H9 (cell line): ENCODE measurements around the gene MBTPS2. TPM values are rescaled to one million over a fixed set of nuclear protein-coding genes. Genes with fewer than 3 reads are reported as not detected.

ENCODE experiments used
- DNase-seq: peaks from one replicate; pipeline ENCODE4 v3.0.0-alpha.2; 2017
- H2AFZ ChIP-seq: one replicate; pipeline ENCODE4 v1.6.1; 2013; ENCODE audit warnings: mild to moderate bottlenecking, low read length, control low read depth, moderate library complexity
- H2AK5ac ChIP-seq: 2 replicates; pipeline ENCODE4 v1.6.1; 2013; ENCODE audit warnings: low read length, control low read depth, mixed read lengths; ENCODE audit not compliant: insufficient read length
- H2BK120ac ChIP-seq: one replicate; pipeline ENCODE4 v1.6.1; 2013; ENCODE audit warnings: low read depth, mild to moderate bottlenecking, low read length, control low read depth, inconsistent platforms; ENCODE audit not compliant: poor library complexity, severe bottlenecking
- H2BK12ac ChIP-seq: 2 replicates; pipeline ENCODE4 v1.6.1; 2013; ENCODE audit warnings: low read length, control low read depth, mixed read lengths, low read depth; ENCODE audit not compliant: insufficient read length
- H2BK15ac ChIP-seq: 2 replicates; pipeline ENCODE4 v1.6.1; 2013; ENCODE audit warnings: low read depth, low read length, control low read depth
- H2BK20ac ChIP-seq: one replicate; pipeline ENCODE4 v1.6.1; 2013; ENCODE audit warnings: low read depth, mild to moderate bottlenecking, low read length, control low read depth, inconsistent platforms; ENCODE audit not compliant: poor library complexity, severe bottlenecking
- H2BK5ac ChIP-seq: 2 replicates; pipeline ENCODE4 v1.6.1; 2013; ENCODE audit warnings: low read length, control low read depth, mixed read lengths; ENCODE audit not compliant: insufficient read length
- H3K14ac ChIP-seq: 2 replicates; pipeline ENCODE4 v1.6.1; 2013; ENCODE audit warnings: low read length, control low read depth; ENCODE audit not compliant: insufficient read depth
- H3K18ac ChIP-seq: 2 replicates; pipeline ENCODE4 v1.6.1; 2013; ENCODE audit warnings: low read depth, mild to moderate bottlenecking, mixed read lengths, low read length, control low read depth; ENCODE audit not compliant: insufficient read length
- H3K23ac ChIP-seq: 2 replicates; pipeline ENCODE4 v1.6.1; 2013; ENCODE audit warnings: low read length, control low read depth, mixed read lengths, low read depth; ENCODE audit not compliant: insufficient read length
- H3K23me2 ChIP-seq: 2 replicates; pipeline ENCODE4 v1.6.1; 2013; ENCODE audit warnings: low read depth, mild to moderate bottlenecking, mixed read lengths, low read length, control low read depth; ENCODE audit not compliant: insufficient read length, poor library complexity, severe bottlenecking
- H3K27ac ChIP-seq: 2 replicates; pipeline ENCODE4 v1.5.1; 2013; ENCODE audit warnings: low read length, control low read depth, mixed read lengths, low read depth; ENCODE audit not compliant: insufficient read length
- H3K27me3 ChIP-seq: 2 replicates; pipeline ENCODE4 v1.6.1; 2013; ENCODE audit warnings: low read length, control low read depth, inconsistent platforms; ENCODE audit not compliant: insufficient read depth
- H3K4ac ChIP-seq: 2 replicates; pipeline ENCODE4 v1.6.1; 2013; ENCODE audit warnings: low read depth, mild to moderate bottlenecking, control low read depth, inconsistent platforms, low read length, moderate library complexity
- H3K4me1 ChIP-seq: 2 replicates; pipeline ENCODE4 v1.6.1; 2013; ENCODE audit warnings: low read length, control low read depth, inconsistent platforms; ENCODE audit not compliant: insufficient read depth
- H3K4me2 ChIP-seq: 2 replicates; pipeline ENCODE4 v1.6.1; 2013; ENCODE audit warnings: low read length, control low read depth, mixed read lengths; ENCODE audit not compliant: insufficient read length, insufficient read depth
- H3K56ac ChIP-seq: 2 replicates; pipeline ENCODE4 v1.6.1; 2013; ENCODE audit warnings: low read depth, mild to moderate bottlenecking, mixed read lengths, low read length, control low read depth; ENCODE audit not compliant: insufficient read length
- H3K79me1 ChIP-seq: 2 replicates; pipeline ENCODE4 v1.6.1; 2013; ENCODE audit warnings: low read depth, mild to moderate bottlenecking, moderate library complexity, low read length, control low read depth, inconsistent platforms; ENCODE audit not compliant: insufficient read depth, poor library complexity, severe bottlenecking
- H3K79me2 ChIP-seq: 2 replicates; pipeline ENCODE4 v1.6.1; 2013; ENCODE audit warnings: low read length, control low read depth, inconsistent platforms; ENCODE audit not compliant: insufficient read depth
- H3K9ac ChIP-seq: 2 replicates; pipeline ENCODE4 v1.6.1; 2013; ENCODE audit warnings: low read length, control low read depth, mixed read lengths; ENCODE audit not compliant: insufficient read length; ENCODE audit errors: extremely low read depth
- H3K9me3 ChIP-seq: one replicate; pipeline ENCODE4 v1.6.1; 2013; ENCODE audit warnings: low read depth, low read length, inconsistent platforms; ENCODE audit not compliant: control insufficient read depth
- H3T11ph ChIP-seq: one replicate; pipeline ENCODE4 v1.6.1; 2013; ENCODE audit warnings: mild to moderate bottlenecking, low read length, control low read depth, inconsistent platforms
- H4K20me1 ChIP-seq: one replicate; pipeline ENCODE4 v1.6.1; 2013; ENCODE audit not compliant: control insufficient read depth, insufficient read length, insufficient read depth
- H4K5ac ChIP-seq: 2 replicates; pipeline ENCODE4 v1.6.1; 2013; ENCODE audit warnings: low read depth, mild to moderate bottlenecking, mixed read lengths, low read length, control low read depth; ENCODE audit not compliant: insufficient read length
- H4K8ac ChIP-seq: replicated peaks from 2 replicates; pipeline ENCODE4 v1.6.1; 2013; ENCODE audit warnings: low read length, control low read depth, mixed read lengths, low read depth; ENCODE audit not compliant: insufficient read length
- H4K91ac ChIP-seq: 2 replicates; pipeline ENCODE4 v1.6.1; 2013; ENCODE audit warnings: low read depth, mild to moderate bottlenecking, moderate library complexity, mixed read lengths, low read length, control low read depth; ENCODE audit not compliant: insufficient read length
- H3K27ac Mint-ChIP-seq, 3 experiments: 2 replicates in 2 of 3; 3 replicates in 1 of 3; pipeline ENCODE4 v1.8.0; 2020 to 2021; ENCODE audit warnings: mixed read lengths in 3 of 3, mild to moderate bottlenecking in 1 of 3, moderate library complexity in 1 of 3
- H3K27me3 Mint-ChIP-seq: 2 replicates; pipeline ENCODE4 v1.8.0; 2021; ENCODE audit warnings: low read depth, mild to moderate bottlenecking, moderate library complexity, mixed read lengths
- H3K36me3 Mint-ChIP-seq, 3 experiments: 2 replicates in 2 of 3; 3 replicates in 1 of 3; pipeline ENCODE4 v1.8.0; 2020 to 2021; ENCODE audit warnings: low read depth in 3 of 3, mixed read lengths in 3 of 3; ENCODE audit not compliant: insufficient read depth in 1 of 3
- H3K4me1 Mint-ChIP-seq, 2 experiments: 2 replicates each; pipeline ENCODE4 v1.8.0; 2020; ENCODE audit warnings: mixed read lengths in 2 of 2
- H3K4me3 Mint-ChIP-seq, 2 experiments: 2 replicates in 1 of 2; 3 replicates in 1 of 2; pipeline ENCODE4 v1.8.0; 2020 to 2021; ENCODE audit warnings: mild to moderate bottlenecking in 2 of 2, mixed read lengths in 2 of 2, moderate library complexity in 1 of 2
- H3K9me3 Mint-ChIP-seq, 2 experiments: 2 replicates in 1 of 2; 3 replicates in 1 of 2; pipeline ENCODE4 v1.8.0; 2020; ENCODE audit warnings: mild to moderate bottlenecking in 2 of 2, mixed read lengths in 2 of 2, moderate library complexity in 1 of 2
- CTCF ChIP-seq: fragments of 200-600 bp; sonication (generic); conservative IDR thresholded peaks from 3 replicates; pipeline ENCODE4 v1.8.0; 2021; ENCODE audit warnings: antibody characterized with exemption, mild to moderate bottlenecking
- WGBS: extraction: QIAGEN DNeasy Blood & Tissue Kit; methylation state at CpG from one replicate; pipeline ENCODE4 v1.1.7; 2013; ENCODE audit warnings: missing lambda C conversion rate, low lambda C conversion rate, mixed read lengths; ENCODE audit not compliant: insufficient read length; ENCODE audit errors: extremely low coverage; 5-methylcytosine and 5-hydroxymethylcytosine counted together
- total RNA-seq: library from RNA; stranded (reverse); gene quantifications from 2 replicates; pipeline ENCODE4 v1.2.1, GENCODE V29; 2021

MBTPS2 gene
- total RNA-seq, 1 experiment from 2014 or later: 6.8 TPM

GRCh38 chrX:21934414-21934813, 95.0 kb downstream of the MBTPS2 start:
- Histone ChIP-seq H3K9me3 (no peaks in the 10 kb centered on the region), H3K4me1 (peaks cover 2% of the 10 kb centered on the region; the same call in 1 of the 2 replicates), H2BK120ac (no peak overlapping the region), H2BK15ac (no peak overlapping the region), H2AFZ (no peak overlapping the region), H3K23ac (no peak overlapping the region), H3K27me3 (no peaks in the 10 kb centered on the region), H3K9ac (no peak overlapping the region), H3K18ac (no peak overlapping the region), H4K91ac (no peak overlapping the region), H4K5ac (no peak overlapping the region), H4K8ac (no peak overlapping the region), H3K14ac (no peak overlapping the region), H3K56ac (no peak overlapping the region), H3K79me1 (no peaks in the 10 kb centered on the region), H3K27ac (no peak overlapping the region), H3K79me2 (no peaks in the 10 kb centered on the region), H2BK5ac (no peak overlapping the region), H4K20me1 (no peaks in the 10 kb centered on the region), H3K4me2 (no peak overlapping the region), H3K23me2 (no peaks in the 10 kb centered on the region), H3T11ph (no peak overlapping the region), H2BK12ac (no peak overlapping the region), H2AK5ac (no peak overlapping the region), H2BK20ac (no peak overlapping the region), H3K4ac (no peak overlapping the region)
- no CpG with 5 or more reads among the region's 3 CpGs for WGBS
- no peaks in the 10 kb centered on the region for H3K36me3 Mint-ChIP-seq
- no peak for TF ChIP-seq CTCF
- no peak overlapping the region for H3K27ac Mint-ChIP-seq
- H3K4me3 Mint-ChIP-seq: no peak overlapping the region
- peaks cover 0 to 30% of the 10 kb centered on the region in 2 experiments; a peak in 3 of 5 replicates for H3K9me3 Mint-ChIP-seq
- no peak for DNase-seq
- no peaks in the 10 kb centered on the region for H3K27me3 Mint-ChIP-seq
- peaks cover 6 to 20% of the 10 kb centered on the region in 2 experiments for H3K4me1 Mint-ChIP-seq

Other genes with a start within 250 kb of the MBTPS2 start
- not detected in 2 replicates for gene KLHL34, start 181.3 kb upstream of the MBTPS2 start, total RNA-seq
- gene SMPX, start 81.5 kb upstream of the MBTPS2 start, total RNA-seq: not detected in 2 replicates
- 1.8 TPM in 2 replicates for gene YY2, start 16.4 kb downstream of the MBTPS2 start, total RNA-seq
- gene SMS, start 101.1 kb downstream of the MBTPS2 start, total RNA-seq: 411 and 415 TPM in 2 replicates
- 0.11 and 0.15 TPM in 2 replicates for gene PHEX, start 192.7 kb downstream of the MBTPS2 start, total RNA-seq